Sigmoid colon (tissue), 4 donors: ENCODE measurements around the gene HPCAL1.

Experiments used
- EP300 ChIP-seq, 4 donors: sonication (generic); formaldehyde crosslinking; IDR thresholded peaks; one replicate each; pipeline ENCODE4 v1.6.1; 2017; ENCODE audit warnings: antibody characterized with exemption in 4 of 4
- POLR2A ChIP-seq, 2 donors: fragments of 450-650 bp; IDR thresholded peaks; one replicate each; pipeline ENCODE4 v1.6.1; 2016; ENCODE audit warnings: antibody characterized with exemption in 2 of 2, mild to moderate bottlenecking in 2 of 2, moderate library complexity in 2 of 2
- TF ChIP-seq, protein P1 (sequence below), 4 experiments: fragments of 450-650 bp in 3 of 4; fragments of 200-600 bp in 1 of 4; IDR thresholded peaks; one replicate each; pipeline ENCODE4 v1.5.1; 2016 to 2019; ENCODE audit warnings: antibody characterized with exemption in 4 of 4, mild to moderate bottlenecking in 3 of 4, moderate library complexity in 2 of 4

DNA sequence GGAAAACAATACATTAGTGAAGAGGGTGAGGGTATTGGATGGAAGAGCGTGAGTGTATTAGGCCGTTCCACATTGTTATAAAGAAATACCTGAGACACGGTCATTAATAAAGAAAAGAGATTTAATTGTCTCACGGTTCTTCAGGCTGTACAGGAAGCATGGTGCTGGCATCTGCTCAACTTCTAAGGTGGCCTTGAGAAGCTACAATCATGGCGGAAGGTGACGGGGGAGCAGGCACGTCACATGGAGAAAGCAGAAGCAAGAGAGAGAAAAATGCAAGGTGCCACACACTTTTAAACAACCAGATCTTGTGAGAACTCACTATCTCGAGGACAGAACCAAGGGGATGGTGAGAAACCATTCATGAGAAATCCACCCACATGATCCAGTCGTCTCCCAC, 18.2 kb downstream of the HPCAL1 start:
- TF ChIP-seq, protein P1, sequence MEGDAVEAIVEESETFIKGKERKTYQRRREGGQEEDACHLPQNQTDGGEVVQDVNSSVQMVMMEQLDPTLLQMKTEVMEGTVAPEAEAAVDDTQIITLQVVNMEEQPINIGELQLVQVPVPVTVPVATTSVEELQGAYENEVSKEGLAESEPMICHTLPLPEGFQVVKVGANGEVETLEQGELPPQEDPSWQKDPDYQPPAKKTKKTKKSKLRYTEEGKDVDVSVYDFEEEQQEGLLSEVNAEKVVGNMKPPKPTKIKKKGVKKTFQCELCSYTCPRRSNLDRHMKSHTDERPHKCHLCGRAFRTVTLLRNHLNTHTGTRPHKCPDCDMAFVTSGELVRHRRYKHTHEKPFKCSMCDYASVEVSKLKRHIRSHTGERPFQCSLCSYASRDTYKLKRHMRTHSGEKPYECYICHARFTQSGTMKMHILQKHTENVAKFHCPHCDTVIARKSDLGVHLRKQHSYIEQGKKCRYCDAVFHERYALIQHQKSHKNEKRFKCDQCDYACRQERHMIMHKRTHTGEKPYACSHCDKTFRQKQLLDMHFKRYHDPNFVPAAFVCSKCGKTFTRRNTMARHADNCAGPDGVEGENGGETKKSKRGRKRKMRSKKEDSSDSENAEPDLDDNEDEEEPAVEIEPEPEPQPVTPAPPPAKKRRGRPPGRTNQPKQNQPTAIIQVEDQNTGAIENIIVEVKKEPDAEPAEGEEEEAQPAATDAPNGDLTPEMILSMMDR (IDR thresholded peaks at IDR 0.05), result no peak
- no peak for TF ChIP-seq EP300 (IDR thresholded peaks at IDR 0.05)
- TF ChIP-seq POLR2A (IDR thresholded peaks at IDR 0.05), result no peak
